ENCODE data around the gene ACAD10. TPM values are rescaled to one million over a fixed set of nuclear protein-coding genes. Genes with fewer than 3 reads are reported as not detected.

The ACAD10 gene
- total RNA-seq, 1 experiment from 2014 or later: 25.3 TPM

DNA sequence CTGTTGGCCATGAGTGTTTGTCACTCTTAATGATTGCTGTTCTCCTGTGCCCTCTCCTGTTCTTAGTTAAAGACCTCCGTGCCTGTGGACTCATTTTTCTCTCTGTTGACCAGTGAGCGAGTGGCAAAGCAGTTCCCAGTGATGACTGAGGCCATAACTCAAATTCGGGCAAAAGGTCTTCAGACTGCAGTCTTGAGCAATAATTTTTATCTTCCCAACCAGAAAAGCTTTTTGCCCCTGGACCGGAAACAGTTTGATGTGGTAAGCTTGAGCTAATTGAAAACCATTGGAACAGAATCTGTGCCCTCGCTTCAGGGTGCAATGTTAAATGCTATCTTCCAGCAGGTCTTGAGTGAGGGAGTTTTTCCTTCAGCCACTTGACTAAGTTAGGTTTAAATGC lies 19.8 kb downstream of the ACAD10 start:
- Histone ChIP-seq H3K9me3 (ENCODE audit: control insufficient read depth in 1 of 2, insufficient read depth in 1 of 2, low read depth in 1 of 2, low read length in 2 of 2) (no peaks in the 10 kb centered on the region), H3K9me2 (ENCODE audit: insufficient read depth) (no peaks in the 10 kb centered on the region), H3K27ac (ENCODE audit: low read depth, low read length) (no peak overlapping the region), H4K20me1 (ENCODE audit: insufficient read depth) (no peaks in the 10 kb centered on the region), H3K9ac (ENCODE audit: low read length) (no peak overlapping the region), H3K4me2 (ENCODE audit: low read length) (no peak overlapping the region), H3K4me1 (ENCODE audit: control insufficient read depth in 1 of 2, insufficient read depth in 2 of 2, low read length in 2 of 2) (no peaks in the 10 kb centered on the region), H3K36me3 (ENCODE audit: control insufficient read depth in 1 of 2, insufficient read depth in 2 of 2, low read length in 2 of 2) (peaks cover 0 to 4% of the 10 kb centered on the region in 2 experiments; a peak in 3 of 4 replicates), H3K79me2 (ENCODE audit: insufficient read depth, low read length) (no peaks in the 10 kb centered on the region), H2AFZ (ENCODE audit: low read depth, low read length, poor library complexity, severe bottlenecking) (no peak overlapping the region), H3K4me3 (replicated peaks in 1 of 2; ENCODE audit: low read depth in 1 of 2, low read length in 2 of 2) (no peak overlapping the region), H3K27me3 (ENCODE audit: insufficient read depth, low read length) (no peaks in the 10 kb centered on the region)
- DNase-seq (ENCODE audit: low read depth, low spot score) (no peak), ATAC-seq (no peak)
- CTCF ChIA-PET: no interaction called here
- RAD21 ChIA-PET (ENCODE audit: low non-redundant PET in 1 of 2, low total read pairs in 2 of 2, uncharacterized antibody in 2 of 2, unreplicated experiment in 2 of 2): no interaction called here
- TF ChIP-seq REST (IDR thresholded peaks at IDR 0.05; ENCODE audit: low read depth) (no peak), JUND (IDR thresholded peaks at IDR 0.05) (no peak), SRF (IDR thresholded peaks at IDR 0.05; ENCODE audit: low read depth) (no peak), EZH2 (IDR thresholded peaks at IDR 0.05) (no peak), ZNF274 (IDR thresholded peaks at IDR 0.05; ENCODE audit: low read depth, low read length) (no peak), POLR2AphosphoS5 (IDR thresholded peaks at IDR 0.05; ENCODE audit: low read depth, low read length) (no peak), EZH2phosphoT487 (IDR thresholded peaks at IDR 0.05; ENCODE audit: borderline replicate concordance) (no peak), TCF7L2 (IDR thresholded peaks at IDR 0.05; ENCODE audit: borderline replicate concordance, extremely low read depth, insufficient read depth, insufficient read length) (no peak), ZFX (IDR thresholded peaks at IDR 0.05) (no peak), RAD21 (IDR thresholded peaks at IDR 0.05; ENCODE audit: low read depth) (no peak), YY1 (IDR thresholded peaks at IDR 0.05; ENCODE audit: extremely low read depth, insufficient replicate concordance, low read depth, low read length) (no peak), POLR2A (IDR thresholded peaks at IDR 0.05; ENCODE audit: borderline replicate concordance, extremely low read depth, insufficient read depth, insufficient read length) (no peak), EGR1 (IDR thresholded peaks at IDR 0.05; ENCODE audit: low read depth) (no peak), ATF3 (IDR thresholded peaks at IDR 0.05) (no peak), FOSL1 (IDR thresholded peaks at IDR 0.05; ENCODE audit: low read depth) (no peak)
- TF ChIP-seq, protein P1, sequence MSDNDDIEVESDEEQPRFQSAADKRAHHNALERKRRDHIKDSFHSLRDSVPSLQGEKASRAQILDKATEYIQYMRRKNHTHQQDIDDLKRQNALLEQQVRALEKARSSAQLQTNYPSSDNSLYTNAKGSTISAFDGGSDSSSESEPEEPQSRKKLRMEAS (IDR thresholded peaks at IDR 0.05): no peak
- intact Hi-C loops (cut with micrococcal nuclease): no loop called here
- no TSS peak for BruUV-seq (replicated peaks)
- POLR2A ChIA-PET: no interaction called here

Measured in HCT116 (cell line).